Measurements from ENCODE around the gene SLC27A1. TPM values are rescaled to one million over a fixed set of nuclear protein-coding genes. Genes with fewer than 3 reads are reported as not detected.

SLC27A1 gene
- polyA plus RNA-seq, 1 of the 3 experiments (the other 2 are of a cell fraction): 15.0 TPM

GRCh38 chr19:17540174-17540573 lies 69.8 kb downstream of the SLC27A1 start (continued):
- TF ChIP-seq YY1 (IDR thresholded peaks at IDR 0.05; ENCODE audit: low read depth) (no peak), FOXJ3 (CRISPR knock-in tag; IDR thresholded peaks at IDR 0.05) (no peak)

- Histone ChIP-seq H2AFZ (ENCODE audit: low read depth) (no peak overlapping the region), H3K9me3 (no peaks in the 10 kb centered on the region), H3K36me3 (replicated peaks in 1 of 2; ENCODE audit: control insufficient read depth in 1 of 2, insufficient read depth in 2 of 2, low read length in 1 of 2) (no peaks in the 10 kb centered on the region), H3K27ac (ENCODE audit: low read depth in 2 of 2, low read length in 1 of 2) (no peak overlapping the region), H3K27me3 (ENCODE audit: insufficient read depth) (no peaks in the 10 kb centered on the region), H3F3A (replicated peaks; ENCODE audit: insufficient read depth) (no peaks in the 10 kb centered on the region), H4K20me1 (ENCODE audit: insufficient read depth) (no peaks in the 10 kb centered on the region), H3K9ac (no peak overlapping the region), H3K4me2 (no peak overlapping the region), H3K4me1 (ENCODE audit: control insufficient read depth in 1 of 2, insufficient read depth in 2 of 2, low read depth in 1 of 2, low read length in 1 of 2) (no peaks in the 10 kb centered on the region; a peak in 1 of 4 replicates), H3K79me2 (ENCODE audit: insufficient read depth) (no peaks in the 10 kb centered on the region), H3K9me2 (no peaks in the 10 kb centered on the region), H3K4me3 (ENCODE audit: low read depth in 2 of 2, low read length in 1 of 2) (no peak overlapping the region)
- 75% methylated on average over 4 of the region's 4 CpGs for WGBS (ENCODE audit: low lambda C conversion rate)
- CTCF ChIA-PET: no interaction called here
- POLR2A ChIA-PET: no interaction called here
- no peak for DNase-seq
- TF ChIP-seq TAF1 (IDR thresholded peaks at IDR 0.05; ENCODE audit: borderline replicate concordance, low read depth, low read length): no peak
- TF ChIP-seq PBX3 (IDR thresholded peaks at IDR 0.05): no peak
- no peak for TF ChIP-seq ELF1 (IDR thresholded peaks at IDR 0.05)
- TF ChIP-seq TCF12 (IDR thresholded peaks at IDR 0.05): no peak
- no peak for TF ChIP-seq TEAD4 (IDR thresholded peaks at IDR 0.05; ENCODE audit: borderline replicate concordance, insufficient read depth)
- TF ChIP-seq RAD21 (IDR thresholded peaks at IDR 0.05; ENCODE audit: low read length): no peak
- TF ChIP-seq USF1 (IDR thresholded peaks at IDR 0.05; ENCODE audit: borderline replicate concordance, low read depth): no peak
- TF ChIP-seq FOSL2 (IDR thresholded peaks at IDR 0.05; ENCODE audit: borderline replicate concordance, low read depth): no peak
- no peak for TF ChIP-seq ZBTB33 (IDR thresholded peaks at IDR 0.05; ENCODE audit: borderline replicate concordance, low read depth)
- TF ChIP-seq NRF1 (IDR thresholded peaks at IDR 0.05; ENCODE audit: low read depth, low read length): no peak
- no peak for TF ChIP-seq GATA2 (CRISPR knock-in tag; IDR thresholded peaks at IDR 0.05)
- TF ChIP-seq FOXM1 (IDR thresholded peaks at IDR 0.05; ENCODE audit: low read depth): no peak
- TF ChIP-seq REST (IDR thresholded peaks at IDR 0.05; ENCODE audit: low read depth, low read length): no peak
- TF ChIP-seq RFX5 (IDR thresholded peaks at IDR 0.05; ENCODE audit: low read length): no peak
Observed at GRCh38 chr19:17541184-17541759, 70.9 kb downstream of the SLC27A1 start.
